SU-DHL-6 (cell line): ENCODE data around the gene PSAPL1.

Experiments used
- H2AFZ ChIP-seq: fragments of 200-600 bp; sonication (generic); 2 replicates; pipeline ENCODE4 v1.6.1; 2014; ENCODE audit warnings: low read depth, mild to moderate bottlenecking, moderate library complexity, mixed read lengths, antibody characterized with exemption, low read length; ENCODE audit not compliant: severe bottlenecking
- H3F3A ChIP-seq: fragments of 200-600 bp; shearing (Covaris generic); 2 replicates; pipeline ENCODE4 v1.6.0; 2016; ENCODE audit warnings: antibody characterized with exemption, mild to moderate bottlenecking; ENCODE audit not compliant: insufficient read depth
- H3K27ac ChIP-seq: fragments of 200-600 bp; sonication (generic); 2 replicates; pipeline ENCODE4 v1.5.1; 2016; ENCODE audit warnings: low read depth, mild to moderate bottlenecking, low read length, moderate library complexity, mixed read lengths
- H3K27me3 ChIP-seq: fragments of 200-600 bp; sonication (generic), shearing (Covaris generic); 2 replicates; pipeline ENCODE4 v1.6.0; 2014; ENCODE audit warnings: mild to moderate bottlenecking, low read length
- H3K36me3 ChIP-seq: fragments of 200-600 bp; sonication (generic); 2 replicates; pipeline ENCODE4 v1.6.1; 2014; ENCODE audit warnings: mild to moderate bottlenecking, low read length, mixed read lengths
- H3K4me2 ChIP-seq: fragments of 300-600, 200-600 bp; shearing (Covaris generic), sonication (generic); 2 replicates; pipeline ENCODE4 v1.6.0; 2014; ENCODE audit warnings: low read length, low read depth, mild to moderate bottlenecking; ENCODE audit not compliant: poor library complexity, severe bottlenecking
- H3K4me3 ChIP-seq: fragments of 200-600 bp; sonication (generic); 2 replicates; pipeline ENCODE4 v1.5.1; 2014; ENCODE audit warnings: antibody characterized with exemption, low read length, mild to moderate bottlenecking, mixed read lengths; ENCODE audit not compliant: insufficient read depth, poor library complexity, severe bottlenecking
- H3K79me2 ChIP-seq: fragments of 200-600 bp; sonication (generic); 2 replicates; pipeline ENCODE4 v1.6.1; 2014; ENCODE audit warnings: mild to moderate bottlenecking, low read length, moderate library complexity; ENCODE audit not compliant: insufficient read depth
- H3K9ac ChIP-seq: fragments of 200-600 bp; sonication (generic); 2 replicates; pipeline ENCODE4 v1.7.0; 2014; ENCODE audit warnings: mild to moderate bottlenecking, low read length
- H3K9me2 ChIP-seq: fragments of 200-600 bp; sonication (generic); replicated peaks from 2 replicates; pipeline ENCODE4 v1.6.1; 2014; ENCODE audit warnings: low read length; ENCODE audit not compliant: insufficient read depth
- H3K9me3 ChIP-seq: fragments of 200-600 bp; sonication (generic); 2 replicates; pipeline ENCODE4 v1.6.1; 2014; ENCODE audit warnings: low read length, mixed read lengths; ENCODE audit not compliant: insufficient read depth
- H4K20me1 ChIP-seq: fragments of 200-600 bp; sonication (generic); 2 replicates; pipeline ENCODE4 v1.6.1; 2014; ENCODE audit warnings: low read depth, mild to moderate bottlenecking, antibody characterized with exemption, low read length, moderate library complexity, mixed read lengths
- EZH2phosphoT487 ChIP-seq: fragments of 200-600 bp; sonication (generic), shearing (Covaris generic); conservative IDR thresholded peaks from 2 replicates; pipeline ENCODE4 v1.6.1; 2018; ENCODE audit warnings: mild to moderate bottlenecking, antibody characterized with exemption, low read length, moderate library complexity, mixed read lengths
- TF ChIP-seq, protein P1 (sequence below): fragments of 200-600 bp; sonication (generic); IDR thresholded peaks from one replicate; pipeline ENCODE4 v1.5.1; 2017; ENCODE audit warnings: antibody characterized with exemption, mild to moderate bottlenecking, low read length, moderate library complexity; ENCODE audit not compliant: insufficient read depth, poor library complexity, severe bottlenecking

The PSAPL1 gene

DNA sequence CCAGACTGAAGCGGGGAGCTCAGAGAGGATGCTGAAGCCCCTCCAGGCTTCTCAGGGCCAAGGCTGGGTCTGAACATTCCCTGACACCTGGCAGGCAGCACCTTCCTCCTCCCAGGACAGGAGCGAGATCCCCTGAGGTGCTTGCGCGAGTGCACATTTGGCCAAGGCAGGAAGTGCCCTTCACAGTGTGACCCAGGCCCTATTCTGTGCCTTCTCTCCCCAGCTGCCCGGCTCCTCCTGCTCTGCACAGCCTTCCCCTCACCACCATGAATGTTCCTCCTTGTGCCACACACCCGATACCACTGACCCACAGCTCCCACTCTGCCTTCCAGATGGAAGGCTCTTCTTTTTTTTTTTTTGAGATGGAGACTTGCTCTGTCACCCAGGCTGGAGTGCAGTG lies 17.1 kb upstream of the PSAPL1 start:
- Histone ChIP-seq H3K27me3 (no peaks in the 10 kb centered on the region), H3F3A (no peaks in the 10 kb centered on the region), H3K79me2 (no peaks in the 10 kb centered on the region), H4K20me1 (no peaks in the 10 kb centered on the region), H3K9me2 (no peaks in the 10 kb centered on the region), H3K4me2 (no peak overlapping the region), H3K9ac (no peak overlapping the region), H2AFZ (no peak overlapping the region), H3K9me3 (no peaks in the 10 kb centered on the region), H3K4me3 (no peak overlapping the region), H3K27ac (no peak overlapping the region), H3K36me3 (no peaks in the 10 kb centered on the region)
- TF ChIP-seq, protein P1, sequence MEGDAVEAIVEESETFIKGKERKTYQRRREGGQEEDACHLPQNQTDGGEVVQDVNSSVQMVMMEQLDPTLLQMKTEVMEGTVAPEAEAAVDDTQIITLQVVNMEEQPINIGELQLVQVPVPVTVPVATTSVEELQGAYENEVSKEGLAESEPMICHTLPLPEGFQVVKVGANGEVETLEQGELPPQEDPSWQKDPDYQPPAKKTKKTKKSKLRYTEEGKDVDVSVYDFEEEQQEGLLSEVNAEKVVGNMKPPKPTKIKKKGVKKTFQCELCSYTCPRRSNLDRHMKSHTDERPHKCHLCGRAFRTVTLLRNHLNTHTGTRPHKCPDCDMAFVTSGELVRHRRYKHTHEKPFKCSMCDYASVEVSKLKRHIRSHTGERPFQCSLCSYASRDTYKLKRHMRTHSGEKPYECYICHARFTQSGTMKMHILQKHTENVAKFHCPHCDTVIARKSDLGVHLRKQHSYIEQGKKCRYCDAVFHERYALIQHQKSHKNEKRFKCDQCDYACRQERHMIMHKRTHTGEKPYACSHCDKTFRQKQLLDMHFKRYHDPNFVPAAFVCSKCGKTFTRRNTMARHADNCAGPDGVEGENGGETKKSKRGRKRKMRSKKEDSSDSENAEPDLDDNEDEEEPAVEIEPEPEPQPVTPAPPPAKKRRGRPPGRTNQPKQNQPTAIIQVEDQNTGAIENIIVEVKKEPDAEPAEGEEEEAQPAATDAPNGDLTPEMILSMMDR = no peak
- no peak for TF ChIP-seq EZH2phosphoT487

DNA sequence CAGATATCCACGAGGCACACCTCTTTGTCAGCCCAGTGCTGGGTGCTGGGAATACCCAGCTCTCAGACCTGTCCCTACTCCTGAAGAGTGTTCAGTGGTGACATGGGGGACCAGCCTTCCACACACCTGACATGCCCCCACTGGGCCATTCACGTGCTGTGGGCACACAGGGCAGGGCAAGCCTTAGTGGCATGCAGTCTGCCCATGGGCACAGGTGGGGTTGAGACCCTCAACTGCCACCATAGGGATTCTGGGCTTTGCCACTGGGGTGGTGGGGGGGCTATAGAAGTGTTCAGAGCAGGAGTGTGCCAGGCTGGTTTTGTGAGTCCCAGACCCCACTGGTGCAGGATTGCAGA lies 16.7 kb upstream of the PSAPL1 start:
- H3K36me3 ChIP-seq = no peaks in the 10 kb centered on the region
- H3K27me3 ChIP-seq = no peaks in the 10 kb centered on the region
- no peak overlapping the region for H3K27ac ChIP-seq
- no peak overlapping the region for H3K4me3 ChIP-seq
- H3K9ac ChIP-seq = no peak overlapping the region
- H2AFZ ChIP-seq = no peak overlapping the region
- TF ChIP-seq, protein P1 = no peak
- no peak overlapping the region for H3K4me2 ChIP-seq
- H3F3A ChIP-seq = no peaks in the 10 kb centered on the region
- H3K9me2 ChIP-seq = no peaks in the 10 kb centered on the region
- no peaks in the 10 kb centered on the region for H3K9me3 ChIP-seq
- H3K79me2 ChIP-seq = no peaks in the 10 kb centered on the region
- H4K20me1 ChIP-seq = no peaks in the 10 kb centered on the region

DNA sequence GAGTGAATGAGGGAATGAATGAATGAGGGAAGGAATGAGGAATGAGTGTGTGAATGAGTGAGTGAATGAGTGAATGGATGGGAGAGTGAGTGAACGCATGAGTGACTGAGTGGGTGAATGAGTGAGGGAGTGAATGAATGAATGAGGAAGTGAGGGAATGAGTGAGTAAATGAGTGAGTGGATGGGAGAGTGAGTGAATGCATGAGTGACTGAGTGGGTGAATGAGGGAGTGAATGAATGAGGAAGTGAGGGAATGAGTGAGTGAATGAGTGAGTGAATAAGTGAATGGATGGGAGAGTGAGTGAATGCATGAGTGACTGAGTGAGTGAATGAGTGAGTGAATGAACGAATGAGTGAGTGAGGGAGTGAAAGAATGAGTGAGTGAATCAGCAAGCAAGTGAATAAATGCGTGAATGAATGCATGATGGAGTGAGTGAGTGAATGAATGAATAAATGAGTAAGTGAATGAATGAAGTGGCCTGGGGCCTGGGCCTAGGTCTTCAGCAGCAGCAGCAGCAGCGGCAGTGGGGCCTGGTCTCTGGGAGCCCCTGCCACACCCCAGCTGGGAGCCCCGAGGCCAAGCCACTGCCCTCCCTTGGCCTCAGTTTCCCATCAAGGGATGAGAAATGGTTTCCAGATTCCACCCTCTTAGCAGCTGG lies 16.2 kb upstream of the PSAPL1 start:
- H3K27me3 ChIP-seq = no peaks in the 10 kb centered on the region
- no peak overlapping the region for H2AFZ ChIP-seq
- H3K9ac ChIP-seq = no peak overlapping the region
- no peaks in the 10 kb centered on the region for H3K36me3 ChIP-seq
- H4K20me1 ChIP-seq = no peaks in the 10 kb centered on the region
- no peak overlapping the region for H3K4me2 ChIP-seq
- H3K9me2 ChIP-seq = no peaks in the 10 kb centered on the region
- H3K27ac ChIP-seq = no peak overlapping the region
- TF ChIP-seq EZH2phosphoT487 = no peak
- TF ChIP-seq, protein P1 = no peak
- no peaks in the 10 kb centered on the region for H3F3A ChIP-seq
- H3K4me3 ChIP-seq = no peak overlapping the region
- H3K79me2 ChIP-seq = no peaks in the 10 kb centered on the region
- no peaks in the 10 kb centered on the region for H3K9me3 ChIP-seq
